Sigmoid colon (tissue), 4 donors: ENCODE results near the gene CLDN7.

Experiments used
- EP300 ChIP-seq, 4 donors: sonication (generic); formaldehyde crosslinking; IDR thresholded peaks; one replicate each; pipeline ENCODE4 v1.6.1; 2017; ENCODE audit warnings: antibody characterized with exemption in 4 of 4
- POLR2A ChIP-seq, 2 donors: fragments of 450-650 bp; IDR thresholded peaks; one replicate each; pipeline ENCODE4 v1.6.1; 2016; ENCODE audit warnings: antibody characterized with exemption in 2 of 2, mild to moderate bottlenecking in 2 of 2, moderate library complexity in 2 of 2
- POLR2AphosphoS5 ChIP-seq, 4 donors: sonication (generic); formaldehyde crosslinking; IDR thresholded peaks; one replicate each; pipeline ENCODE4 v1.6.1; 2017; ENCODE audit warnings: antibody characterized with exemption in 4 of 4
- TF ChIP-seq, protein P1 (sequence below), 4 experiments: fragments of 450-650 bp in 3 of 4; fragments of 200-600 bp in 1 of 4; IDR thresholded peaks; one replicate each; pipeline ENCODE4 v1.5.1; 2016 to 2019; ENCODE audit warnings: antibody characterized with exemption in 4 of 4, mild to moderate bottlenecking in 3 of 4, moderate library complexity in 2 of 4

DNA sequence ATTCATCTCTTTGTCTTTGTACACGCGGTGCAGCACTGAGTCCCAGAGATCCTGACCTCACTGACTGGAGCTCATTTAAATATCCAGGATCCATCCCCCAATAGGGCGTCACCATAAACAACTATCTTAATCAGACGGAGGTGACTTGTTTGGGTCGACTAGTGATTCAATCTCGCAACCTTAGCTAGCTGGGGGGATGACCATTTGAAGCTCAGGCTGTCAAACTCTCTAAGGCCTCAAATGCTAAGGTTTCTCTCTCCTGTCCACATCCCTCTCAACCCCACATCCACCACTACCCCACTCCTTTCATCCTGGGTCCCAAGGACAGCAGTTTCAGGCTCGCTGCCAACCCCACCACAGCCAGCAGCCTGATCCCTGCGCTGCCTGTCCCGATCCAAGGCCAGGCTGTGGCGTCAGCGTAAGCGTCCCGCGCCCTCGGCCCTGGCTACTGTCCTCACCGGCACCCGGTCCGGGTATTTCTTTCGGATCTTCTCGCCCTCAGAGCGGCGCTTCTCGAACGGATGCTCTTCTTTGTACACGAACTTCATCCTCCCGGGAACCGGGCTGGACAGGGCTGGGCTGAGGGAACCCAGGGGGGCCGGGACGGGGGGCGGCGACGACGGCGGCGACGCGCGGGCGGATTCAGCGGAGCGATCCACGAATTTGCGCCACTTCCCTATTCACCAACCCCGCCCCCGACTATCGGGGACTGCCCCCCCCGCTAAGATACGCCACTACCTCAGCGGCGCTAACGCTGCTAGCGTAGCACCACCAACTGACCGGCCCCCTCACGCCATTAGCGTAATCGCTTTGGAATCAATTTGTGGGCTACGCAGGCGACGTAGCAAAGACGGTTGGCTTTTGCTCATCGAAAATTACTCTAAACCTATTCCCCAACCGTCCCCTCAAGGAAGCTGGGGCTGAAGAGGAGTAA lies 20.2 kb downstream of the CLDN7 start, which contains the start of gene GABARAP:
- TF ChIP-seq, protein P1, sequence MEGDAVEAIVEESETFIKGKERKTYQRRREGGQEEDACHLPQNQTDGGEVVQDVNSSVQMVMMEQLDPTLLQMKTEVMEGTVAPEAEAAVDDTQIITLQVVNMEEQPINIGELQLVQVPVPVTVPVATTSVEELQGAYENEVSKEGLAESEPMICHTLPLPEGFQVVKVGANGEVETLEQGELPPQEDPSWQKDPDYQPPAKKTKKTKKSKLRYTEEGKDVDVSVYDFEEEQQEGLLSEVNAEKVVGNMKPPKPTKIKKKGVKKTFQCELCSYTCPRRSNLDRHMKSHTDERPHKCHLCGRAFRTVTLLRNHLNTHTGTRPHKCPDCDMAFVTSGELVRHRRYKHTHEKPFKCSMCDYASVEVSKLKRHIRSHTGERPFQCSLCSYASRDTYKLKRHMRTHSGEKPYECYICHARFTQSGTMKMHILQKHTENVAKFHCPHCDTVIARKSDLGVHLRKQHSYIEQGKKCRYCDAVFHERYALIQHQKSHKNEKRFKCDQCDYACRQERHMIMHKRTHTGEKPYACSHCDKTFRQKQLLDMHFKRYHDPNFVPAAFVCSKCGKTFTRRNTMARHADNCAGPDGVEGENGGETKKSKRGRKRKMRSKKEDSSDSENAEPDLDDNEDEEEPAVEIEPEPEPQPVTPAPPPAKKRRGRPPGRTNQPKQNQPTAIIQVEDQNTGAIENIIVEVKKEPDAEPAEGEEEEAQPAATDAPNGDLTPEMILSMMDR (IDR thresholded peaks at IDR 0.05), result no peak
- TF ChIP-seq EP300 (IDR thresholded peaks at IDR 0.05) (no peak), POLR2A (IDR thresholded peaks at IDR 0.05) (peak; percentile 71 to 77), POLR2AphosphoS5 (IDR thresholded peaks at IDR 0.05) (peak; percentile 74 to 85 (median 80))
